CD4-positive, alpha-beta T cell (primary cell): ENCODE results near the gene C20orf96. TPM values are rescaled to one million over a fixed set of nuclear protein-coding genes. Genes with fewer than 3 reads are reported as not detected.

Experiments used
- ATAC-seq: fragments of 200-7000 bp; cut with Tn5 transposase; one replicate; pipeline ENCODE4 v1.10.0; 2022; ENCODE audit warnings: mild to moderate bottlenecking; ENCODE audit not compliant: poor library complexity
- CTCF ChIA-PET: fragments of 350-600 bp; sonication (Branson Sonifier 250); formaldehyde crosslinking; loops from one replicate; lab custom pipeline; 2021; ENCODE audit warnings: antibody characterized with exemption, inconsistent platforms; lab: Charles Lee
- POLR2A ChIA-PET: fragments of 350-600 bp; sonication (Branson Sonifier 250); formaldehyde crosslinking; loops from one replicate; lab custom pipeline; 2021; ENCODE audit warnings: antibody characterized with exemption, inconsistent platforms; lab: Charles Lee
- DNase-seq, 14 experiments: peaks; one replicate each; pipeline ENCODE4 v3.0.0-alpha.2; 2013 to 2020; ENCODE audit warnings: mixed read lengths in 2 of 14
- H3K27ac ChIP-seq, 2 donors: one replicate each; pipeline versions ENCODE4 v1.5.1 to v1.7.0; 2013; ENCODE audit warnings: low read length in 2 of 2, low read depth in 1 of 2, mild to moderate bottlenecking in 1 of 2
- H3K27me3 ChIP-seq, 2 experiments: 1 replicate in 1 of 2; 2 replicates in 1 of 2; pipeline versions ENCODE4 v1.6.1 to v1.7.0; 2013; ENCODE audit warnings: low read length in 2 of 2, control low read depth in 1 of 2, mild to moderate bottlenecking in 1 of 2, moderate library complexity in 1 of 2; ENCODE audit not compliant: insufficient read depth in 2 of 2, control insufficient read depth in 1 of 2
- H3K36me3 ChIP-seq: one replicate; pipeline ENCODE4 v1.6.1; 2013; ENCODE audit warnings: low read length, control low read depth; ENCODE audit not compliant: insufficient read depth
- H3K4me1 ChIP-seq: one replicate; pipeline ENCODE4 v1.6.1; 2013; ENCODE audit warnings: low read length, control low read depth; ENCODE audit not compliant: insufficient read depth
- H3K4me3 ChIP-seq: one replicate; pipeline ENCODE4 v1.5.1; 2013; ENCODE audit warnings: mild to moderate bottlenecking, low read length, moderate library complexity
- H3K9me3 ChIP-seq, 2 experiments: 1 replicate in 1 of 2; 2 replicates in 1 of 2; pipeline versions ENCODE4 v1.6.1 to v1.7.0; 2013; ENCODE audit warnings: low read length in 2 of 2, mild to moderate bottlenecking in 2 of 2, control low read depth in 1 of 2, moderate library complexity in 1 of 2; ENCODE audit not compliant: control insufficient read depth in 1 of 2, insufficient read depth in 1 of 2
- H3K27ac Mint-ChIP-seq: one replicate; pipeline ENCODE4 v1.8.0; 2020; ENCODE audit warnings: mixed read lengths
- H3K27me3 Mint-ChIP-seq: one replicate; pipeline ENCODE4 v1.8.0; 2021; ENCODE audit warnings: mixed read lengths
- H3K36me3 Mint-ChIP-seq: one replicate; pipeline ENCODE4 v1.8.0; 2021; ENCODE audit warnings: low read depth, mixed read lengths
- H3K4me1 Mint-ChIP-seq: one replicate; pipeline ENCODE4 v1.8.0; 2021; ENCODE audit warnings: low read depth, mixed read lengths
- H3K4me3 Mint-ChIP-seq: one replicate; pipeline ENCODE4 v1.8.0; 2020; ENCODE audit warnings: mild to moderate bottlenecking, mixed read lengths
- H3K9me3 Mint-ChIP-seq: one replicate; pipeline ENCODE4 v1.8.0; 2020; ENCODE audit warnings: mixed read lengths
- intact Hi-C, 2 experiments: fragments of 100-400 bp; cut with DNase I in 1 of 2; cut with micrococcal nuclease in 1 of 2; formaldehyde crosslinking; loops; one replicate each; pipeline versions ENCODE4 v1.15.1 to v1.9.0; 2023 to 2025; cut with DNase I, micrococcal nuclease
- total RNA-seq, 174 experiments: library from RNA in 2 of 174; stranded (reverse) in 2 of 174; gene quantifications; one replicate each; pipeline ENCODE4 v1.2.3 and lab custom pipeline; 2021 to 2026
- TF ChIP-seq, protein P1 (sequence below): fragments of 200-600 bp; IDR thresholded peaks from one replicate; pipeline ENCODE4 v1.8.0; 2022; ENCODE audit warnings: antibody characterized with exemption, mild to moderate bottlenecking

The C20orf96 gene
- total RNA-seq, 2 experiments from 2014 or later: 2.4 to 3.3 TPM

DNA sequence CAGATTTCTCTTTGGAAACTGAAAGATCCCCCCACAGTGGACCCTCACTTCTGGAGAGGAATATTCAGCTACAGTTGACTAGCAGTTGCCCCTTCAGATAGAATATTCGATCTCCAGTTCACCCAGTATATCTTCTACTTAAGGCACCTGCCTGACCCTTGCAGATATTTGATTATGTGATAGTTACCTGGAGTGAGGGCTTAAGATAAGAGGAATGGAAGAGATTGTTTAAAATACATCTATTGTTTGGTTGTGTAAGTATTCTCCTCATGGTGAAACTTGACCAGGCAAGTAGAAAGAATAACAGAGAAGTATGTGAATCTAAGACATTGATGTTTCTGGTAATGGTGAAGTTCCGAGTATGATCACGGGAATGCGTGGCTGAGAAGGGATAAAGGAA lies 5.3 kb upstream of the C20orf96 start:
- CTCF ChIA-PET: interaction anchor here (2.6 kb wide), 1 partner anchor 35 kb away, joined by 20 read pairs; no protein-coding TSS in a partner anchor
- POLR2A ChIA-PET: interaction anchor here (3.5 to 6.2 kb wide), 2 partner anchors 28 to 34 kb away, joined by 20 to 114 read pairs; partner anchors contain the start of gene SOX12
- Histone ChIP-seq H3K27ac (no peak overlapping the region), H3K36me3 (peaks cover 15% of the 10 kb centered on the region), H3K9me3 (no peaks in the 10 kb centered on the region), H3K27me3 (no peaks in the 10 kb centered on the region), H3K4me1 (peaks cover 38% of the 10 kb centered on the region), H3K4me3 (no peak overlapping the region)
- no peaks in the 10 kb centered on the region for H3K9me3 Mint-ChIP-seq
- DNase-seq: no peak
- ATAC-seq: no peak
- intact Hi-C loops: loop anchor here in 1 of 2 experiments (5.0 kb wide), 1 partner anchor 246 kb away; the partner anchor contains the start of gene CSNK2A1
- peak overlapping the region; percentile 65 for H3K27ac Mint-ChIP-seq
- H3K27me3 Mint-ChIP-seq: no peaks in the 10 kb centered on the region
- TF ChIP-seq, protein P1, sequence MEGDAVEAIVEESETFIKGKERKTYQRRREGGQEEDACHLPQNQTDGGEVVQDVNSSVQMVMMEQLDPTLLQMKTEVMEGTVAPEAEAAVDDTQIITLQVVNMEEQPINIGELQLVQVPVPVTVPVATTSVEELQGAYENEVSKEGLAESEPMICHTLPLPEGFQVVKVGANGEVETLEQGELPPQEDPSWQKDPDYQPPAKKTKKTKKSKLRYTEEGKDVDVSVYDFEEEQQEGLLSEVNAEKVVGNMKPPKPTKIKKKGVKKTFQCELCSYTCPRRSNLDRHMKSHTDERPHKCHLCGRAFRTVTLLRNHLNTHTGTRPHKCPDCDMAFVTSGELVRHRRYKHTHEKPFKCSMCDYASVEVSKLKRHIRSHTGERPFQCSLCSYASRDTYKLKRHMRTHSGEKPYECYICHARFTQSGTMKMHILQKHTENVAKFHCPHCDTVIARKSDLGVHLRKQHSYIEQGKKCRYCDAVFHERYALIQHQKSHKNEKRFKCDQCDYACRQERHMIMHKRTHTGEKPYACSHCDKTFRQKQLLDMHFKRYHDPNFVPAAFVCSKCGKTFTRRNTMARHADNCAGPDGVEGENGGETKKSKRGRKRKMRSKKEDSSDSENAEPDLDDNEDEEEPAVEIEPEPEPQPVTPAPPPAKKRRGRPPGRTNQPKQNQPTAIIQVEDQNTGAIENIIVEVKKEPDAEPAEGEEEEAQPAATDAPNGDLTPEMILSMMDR: no peak
- H3K4me1 Mint-ChIP-seq: peaks cover 44% of the 10 kb centered on the region
- H3K4me3 Mint-ChIP-seq: peak overlapping the region; percentile 80
- peaks cover 26% of the 10 kb centered on the region for H3K36me3 Mint-ChIP-seq

DNA sequence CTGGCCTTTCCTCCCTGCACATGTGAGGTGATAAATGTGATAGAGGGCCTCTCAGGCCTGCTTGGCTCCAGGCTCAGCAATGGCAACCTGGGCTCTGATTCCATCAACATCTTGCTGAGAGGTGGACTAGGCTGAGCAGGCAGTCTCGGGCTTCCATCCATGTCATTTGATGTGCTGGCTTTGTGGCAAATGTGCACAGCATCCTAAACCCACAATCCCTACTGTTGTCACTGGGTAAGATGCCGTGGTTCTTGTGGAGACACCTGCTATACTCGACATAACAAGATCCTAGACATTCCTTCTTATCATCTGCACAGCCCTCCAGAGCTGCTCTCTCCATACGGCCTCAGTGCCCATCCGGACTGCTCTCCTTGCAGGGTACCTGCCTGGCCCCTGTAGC lies 4.1 kb upstream of the C20orf96 start:
- POLR2A ChIA-PET: interaction anchor here (1.3 kb wide), 1 partner anchor 29 kb away, joined by 4 read pairs; no protein-coding TSS in a partner anchor
- Mint-ChIP-seq H3K27me3 (no peaks in the 10 kb centered on the region), H3K27ac (no peak overlapping the region), H3K36me3 (peaks cover 22% of the 10 kb centered on the region), H3K9me3 (no peaks in the 10 kb centered on the region), H3K4me1 (peaks cover 40% of the 10 kb centered on the region), H3K4me3 (peak overlapping the region; percentile 27)
- H3K36me3 ChIP-seq: peaks cover 4% of the 10 kb centered on the region
- TF ChIP-seq, protein P1: no peak
- peaks cover 38% of the 10 kb centered on the region for H3K4me1 ChIP-seq
- DNase-seq (no peak), ATAC-seq (no peak)
- intact Hi-C loops: loop anchor here in 1 of 2 experiments (5.0 kb wide), 1 partner anchor 248 kb away; the partner anchor contains the start of gene CSNK2A1
- no peak overlapping the region for H3K27ac ChIP-seq
- no peaks in the 10 kb centered on the region for H3K9me3 ChIP-seq
- no peak overlapping the region for H3K4me3 ChIP-seq
- CTCF ChIA-PET: interaction anchor here (0.9 to 2.2 kb wide), 2 partner anchors 28 to 36 kb away, joined by 3 to 6 read pairs; no protein-coding TSS in a partner anchor
- no peaks in the 10 kb centered on the region for H3K27me3 ChIP-seq

DNA sequence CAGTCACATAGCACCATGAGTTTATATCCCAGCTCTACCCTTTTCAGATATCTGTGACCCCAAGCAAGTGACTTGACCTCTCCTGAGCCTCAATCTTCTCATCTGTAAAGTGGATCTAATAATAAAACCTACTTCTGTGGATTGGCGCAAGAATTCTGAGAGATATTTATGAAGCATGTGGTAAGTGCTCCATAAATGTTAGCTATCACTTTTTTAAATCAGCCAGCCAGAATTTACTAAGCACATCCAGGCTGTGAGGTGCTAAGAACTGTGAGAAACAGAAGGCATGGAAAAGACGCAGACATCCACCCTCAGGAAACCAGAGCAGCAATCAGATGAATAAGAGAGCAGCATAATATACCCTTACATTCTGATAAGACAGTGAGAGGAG lies 862 bp downstream of the C20orf96 start:
- Mint-ChIP-seq H3K9me3 (no peaks in the 10 kb centered on the region), H3K27me3 (no peaks in the 10 kb centered on the region), H3K4me3 (no peak overlapping the region), H3K27ac (no peak overlapping the region), H3K4me1 (peaks cover 6% of the 10 kb centered on the region), H3K36me3 (no peaks in the 10 kb centered on the region)
- ChIA-PET POLR2A (no interaction called here), CTCF (no interaction called here)
- TF ChIP-seq, protein P1: no peak
- Histone ChIP-seq H3K4me3 (peak overlapping the region; percentile 58), H3K27ac (no peak overlapping the region), H3K9me3 (no peaks in the 10 kb centered on the region), H3K36me3 (no peaks in the 10 kb centered on the region), H3K27me3 (no peaks in the 10 kb centered on the region), H3K4me1 (peaks cover 21% of the 10 kb centered on the region)
- ATAC-seq: no peak
- intact Hi-C loops: loop anchor here in 1 of 2 experiments (1.0 kb wide), 1 partner anchor 41 kb away; no protein-coding TSS in a partner anchor
- no peak for DNase-seq
